GM18868 (cell line): ENCODE results near the gene KATNAL2.

Source experiments
- ATAC-seq: cut with Tn5 transposase; IDR thresholded peaks from one replicate; pipeline ENCODE4 v1.9.1; 2021; ENCODE audit warnings: mild to moderate bottlenecking, moderate library complexity; ENCODE audit not compliant: unreplicated experiment

Gene KATNAL2, protein sequence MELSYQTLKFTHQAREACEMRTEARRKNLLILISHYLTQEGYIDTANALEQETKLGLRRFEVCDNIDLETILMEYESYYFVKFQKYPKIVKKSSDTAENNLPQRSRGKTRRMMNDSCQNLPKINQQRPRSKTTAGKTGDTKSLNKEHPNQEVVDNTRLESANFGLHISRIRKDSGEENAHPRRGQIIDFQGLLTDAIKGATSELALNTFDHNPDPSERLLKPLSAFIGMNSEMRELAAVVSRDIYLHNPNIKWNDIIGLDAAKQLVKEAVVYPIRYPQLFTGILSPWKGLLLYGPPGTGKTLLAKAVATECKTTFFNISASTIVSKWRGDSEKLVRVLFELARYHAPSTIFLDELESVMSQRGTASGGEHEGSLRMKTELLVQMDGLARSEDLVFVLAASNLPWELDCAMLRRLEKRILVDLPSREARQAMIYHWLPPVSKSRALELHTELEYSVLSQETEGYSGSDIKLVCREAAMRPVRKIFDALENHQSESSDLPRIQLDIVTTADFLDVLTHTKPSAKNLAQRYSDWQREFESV

DNA sequence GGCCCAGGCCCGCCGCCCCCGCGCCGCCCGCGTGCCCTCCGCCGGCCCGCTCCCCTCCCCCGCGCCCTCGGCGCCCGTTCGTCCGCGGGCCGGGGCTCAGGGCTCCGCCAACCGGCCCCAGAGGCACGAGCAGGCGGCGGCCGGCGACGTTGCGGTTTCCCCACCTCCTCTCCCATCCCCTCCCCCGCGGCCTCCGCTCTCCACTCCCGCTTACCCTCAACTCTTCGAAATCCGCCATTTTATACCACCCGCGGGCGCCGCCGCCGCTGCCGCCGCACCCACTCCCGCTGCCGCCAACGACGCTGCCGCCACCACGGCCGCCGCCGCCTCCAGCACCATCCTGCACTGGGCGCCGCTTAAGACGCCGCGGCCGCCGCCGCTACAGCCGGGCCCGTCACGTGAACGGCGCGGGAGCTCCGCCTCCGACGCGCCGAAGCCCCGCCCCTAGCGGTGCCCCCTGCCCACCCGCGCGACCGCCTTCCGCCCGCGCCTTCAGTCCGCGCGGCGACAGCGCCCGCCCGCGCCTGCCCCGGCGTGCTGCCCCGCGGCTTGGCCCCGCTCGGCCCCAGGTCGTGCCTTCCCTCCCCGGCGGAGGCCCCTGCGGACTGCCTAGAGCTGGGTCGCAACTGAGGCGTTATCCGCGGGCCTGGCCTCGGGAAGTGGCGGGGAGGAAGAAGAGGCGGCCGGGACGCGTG is at the start of gene KATNAL2, which contains the start of gene PIAS2:
Gene KATNAL2, plus strand, starts transcription at position 495 of the 695 bp plus-strand sequence. CDS start 29,271 bp downstream, outside the sequence.
Gene PIAS2, minus strand, starts transcription at position 400 of the 695 bp plus-strand sequence. Its CDS starts 162 bp downstream, at position 238.
- ATAC-seq, result peak; percentile 88

GRCh38 chr18:46868169-46868921 is 49.1 kb upstream of the KATNAL2 start:
- ATAC-seq, result no peak

GRCh38 chr18:46877329-46877987 is 39.9 kb upstream of the KATNAL2 start:
- no peak for ATAC-seq

DNA sequence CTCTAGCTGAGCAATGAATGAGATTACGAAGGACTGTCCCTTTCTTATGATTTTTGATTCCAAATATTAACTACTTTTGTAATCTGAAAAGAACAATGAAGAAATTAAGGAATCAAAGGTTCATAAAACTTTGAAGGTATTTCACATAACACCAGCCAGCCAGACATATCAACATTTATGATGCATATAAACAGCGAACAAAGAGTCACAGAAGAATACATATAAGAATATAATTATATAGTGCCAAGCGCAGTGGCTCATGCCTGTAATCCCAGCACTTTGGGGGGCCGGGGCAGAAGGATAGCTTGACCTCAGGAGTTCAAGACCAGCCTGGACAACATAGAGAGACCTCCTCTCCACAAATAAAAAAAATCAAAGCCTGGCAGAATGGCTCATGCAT is 34.2 kb upstream of the KATNAL2 start:
- no peak for ATAC-seq

DNA sequence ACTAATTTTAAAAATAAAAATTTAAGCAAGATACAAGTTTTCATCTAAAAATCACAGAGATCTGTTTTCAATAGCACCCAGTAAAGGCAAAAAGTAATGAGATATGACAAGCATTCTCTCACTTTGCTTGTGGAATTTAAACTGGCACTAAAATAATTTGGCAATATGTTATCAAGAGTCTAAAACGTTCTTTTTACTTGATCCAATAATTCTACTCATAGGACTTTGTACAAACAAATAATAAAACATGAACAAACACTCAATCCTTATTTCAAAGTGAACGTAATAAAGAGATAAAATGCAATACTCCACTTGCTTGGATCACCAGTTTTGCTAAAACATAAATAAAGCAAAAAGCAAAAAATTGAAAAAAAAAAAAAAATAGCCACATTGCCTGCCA is 30.5 kb upstream of the KATNAL2 start:
- ATAC-seq, result no peak

DNA sequence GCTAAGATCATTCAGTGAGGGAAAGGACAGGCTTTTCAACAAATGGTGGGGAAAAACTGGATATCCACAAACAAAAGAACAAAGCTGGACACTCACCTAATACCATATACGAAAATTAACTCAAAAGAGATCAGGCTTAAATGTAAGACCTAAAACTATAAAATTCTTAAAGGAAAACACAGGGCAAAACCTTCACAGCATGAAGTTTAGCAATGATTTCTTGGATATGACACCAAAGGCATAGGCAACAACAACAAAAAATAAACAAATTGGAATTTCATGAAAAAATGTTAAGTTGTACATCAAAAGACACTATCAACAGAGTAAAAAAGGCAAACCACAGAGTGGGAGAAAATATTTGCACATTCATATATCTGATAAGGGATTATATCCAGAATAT is 28.4 kb upstream of the KATNAL2 start:
- ATAC-seq, result no peak

DNA sequence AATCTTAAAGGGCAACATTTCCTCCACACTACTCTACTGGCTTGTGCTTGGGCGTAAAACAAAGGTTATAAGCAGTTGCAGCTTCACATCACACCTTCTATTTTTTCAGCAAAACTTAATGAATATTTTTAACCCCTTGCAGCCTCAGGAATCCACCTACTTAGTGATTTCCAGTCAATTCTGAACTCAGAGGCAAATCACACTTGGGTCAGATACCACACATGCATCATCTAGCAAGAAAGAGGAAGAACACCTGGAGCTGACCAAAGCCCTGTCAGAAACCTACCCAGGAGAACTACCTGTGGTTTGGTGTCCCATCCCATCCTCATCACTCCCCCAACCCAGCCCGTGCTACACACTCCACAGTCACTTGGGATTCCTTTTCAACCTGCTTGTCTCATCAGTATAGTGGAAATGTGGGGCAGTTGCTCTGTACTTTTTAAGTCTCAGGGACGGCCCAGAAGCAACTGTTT is 25.6 kb upstream of the KATNAL2 start:
- peak; percentile 89 for ATAC-seq

- ATAC-seq, result no peak
Observed at GRCh38 chr18:46892842-46893241, 24.6 kb upstream of the KATNAL2 start.

- ATAC-seq, result no peak
Observed at GRCh38 chr18:46893360-46893759, 24.0 kb upstream of the KATNAL2 start.

DNA sequence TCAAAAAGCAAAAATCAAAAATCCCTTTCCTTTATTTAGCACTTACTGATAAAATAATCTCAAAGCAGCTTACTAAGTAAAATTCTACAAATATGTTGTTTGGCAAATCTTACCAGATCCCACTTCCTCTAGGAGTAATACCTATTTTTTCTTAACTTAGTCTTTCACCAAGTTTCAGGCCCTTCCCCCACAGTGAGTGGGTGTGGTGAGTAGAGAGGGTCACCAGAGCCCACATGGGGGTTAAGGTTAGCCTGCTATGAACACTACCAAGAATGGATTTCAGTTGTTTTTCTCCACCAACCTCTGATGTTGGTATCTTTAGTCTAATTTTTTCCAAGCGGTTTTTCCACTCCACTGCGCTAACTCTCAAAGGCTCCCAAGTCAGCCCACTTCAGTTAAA is 23.3 kb upstream of the KATNAL2 start:
- ATAC-seq, result no peak

DNA sequence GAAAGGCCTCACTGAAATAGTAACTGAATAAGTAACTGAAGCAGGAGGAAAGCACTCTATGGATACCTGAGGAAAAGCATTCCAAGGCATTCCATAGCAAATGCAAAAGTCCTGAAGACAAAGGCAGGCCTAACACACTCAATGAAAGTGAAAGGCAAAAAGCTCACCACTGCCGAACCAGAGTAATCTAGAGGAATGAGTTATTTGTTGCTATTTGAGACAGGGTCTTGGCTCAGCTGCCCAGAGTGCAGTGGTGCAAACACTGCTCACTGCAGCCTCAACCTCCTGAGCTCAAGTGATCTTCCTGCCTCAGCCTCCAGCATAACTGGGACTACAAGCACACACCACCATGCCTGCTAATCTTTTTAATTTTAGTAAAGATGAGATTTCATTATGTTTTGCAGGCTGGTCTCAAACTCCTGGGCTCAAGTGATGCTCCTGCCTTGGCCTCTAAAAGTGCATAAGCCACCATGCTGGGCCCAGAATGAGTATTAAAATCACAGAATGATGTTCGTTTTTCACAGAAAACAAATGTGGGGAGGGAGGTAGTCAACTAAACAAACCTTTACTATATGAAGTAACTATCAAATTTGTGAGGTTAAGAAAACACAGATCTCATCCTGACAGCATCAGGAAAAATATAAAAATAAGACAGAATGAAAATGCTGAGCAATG is 18.0 kb upstream of the KATNAL2 start:
- ATAC-seq, result peak; percentile 94

DNA sequence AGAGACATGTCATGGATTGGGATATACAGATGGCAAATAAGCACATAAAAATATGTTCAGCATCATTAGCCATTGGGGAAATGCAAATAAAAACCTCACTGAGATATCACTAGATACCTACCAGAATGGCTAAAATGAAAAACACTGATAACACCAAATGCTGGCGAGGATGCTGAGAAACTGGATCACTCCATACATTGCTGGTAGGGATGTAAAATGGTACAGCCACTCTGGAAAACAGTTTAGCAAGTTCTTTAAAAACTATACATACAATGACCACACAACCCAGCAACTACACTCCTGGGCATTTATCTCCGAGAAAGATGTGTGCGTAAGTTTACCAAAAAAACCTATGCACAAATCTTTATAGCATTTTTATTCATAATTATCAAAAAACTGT is 14.0 kb upstream of the KATNAL2 start:
- no peak for ATAC-seq

DNA sequence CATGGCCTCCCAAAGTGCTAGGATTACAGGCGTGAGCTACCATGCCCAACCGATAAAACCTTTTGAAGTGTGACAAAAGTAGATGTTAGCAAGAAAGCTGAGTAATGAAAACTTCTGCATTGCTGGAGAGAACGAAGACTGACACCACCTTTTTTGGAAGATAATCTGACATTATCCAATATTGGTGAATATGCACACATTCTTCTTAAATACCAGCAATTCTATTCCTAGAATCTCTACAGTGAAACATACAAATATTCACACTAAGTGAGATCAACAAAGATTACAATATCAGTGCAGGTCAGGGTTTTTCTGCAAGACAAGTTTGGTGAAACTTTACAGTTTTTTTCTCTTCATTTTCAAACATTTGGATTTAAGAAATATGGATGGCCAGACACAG is 7.9 kb upstream of the KATNAL2 start:
- no peak for ATAC-seq

DNA sequence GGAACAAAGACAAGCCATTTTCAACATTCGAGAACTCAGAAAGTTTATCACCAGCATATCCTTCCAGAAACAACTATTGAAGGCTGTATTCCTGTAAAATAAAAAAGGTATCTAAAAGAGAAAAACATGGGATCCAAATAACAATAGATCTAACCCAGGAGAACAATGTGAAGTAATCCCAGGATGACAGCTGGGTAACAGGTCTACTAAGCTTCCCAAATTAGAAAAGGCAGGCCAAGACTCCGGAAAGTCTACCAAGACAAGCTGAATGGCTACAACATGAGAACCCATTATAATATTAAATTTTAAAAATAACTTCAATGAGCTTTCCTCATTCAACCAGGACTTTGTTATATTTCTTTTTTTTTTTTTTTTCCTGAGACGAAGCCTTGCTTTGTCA is 6.5 kb upstream of the KATNAL2 start:
- no peak for ATAC-seq

DNA sequence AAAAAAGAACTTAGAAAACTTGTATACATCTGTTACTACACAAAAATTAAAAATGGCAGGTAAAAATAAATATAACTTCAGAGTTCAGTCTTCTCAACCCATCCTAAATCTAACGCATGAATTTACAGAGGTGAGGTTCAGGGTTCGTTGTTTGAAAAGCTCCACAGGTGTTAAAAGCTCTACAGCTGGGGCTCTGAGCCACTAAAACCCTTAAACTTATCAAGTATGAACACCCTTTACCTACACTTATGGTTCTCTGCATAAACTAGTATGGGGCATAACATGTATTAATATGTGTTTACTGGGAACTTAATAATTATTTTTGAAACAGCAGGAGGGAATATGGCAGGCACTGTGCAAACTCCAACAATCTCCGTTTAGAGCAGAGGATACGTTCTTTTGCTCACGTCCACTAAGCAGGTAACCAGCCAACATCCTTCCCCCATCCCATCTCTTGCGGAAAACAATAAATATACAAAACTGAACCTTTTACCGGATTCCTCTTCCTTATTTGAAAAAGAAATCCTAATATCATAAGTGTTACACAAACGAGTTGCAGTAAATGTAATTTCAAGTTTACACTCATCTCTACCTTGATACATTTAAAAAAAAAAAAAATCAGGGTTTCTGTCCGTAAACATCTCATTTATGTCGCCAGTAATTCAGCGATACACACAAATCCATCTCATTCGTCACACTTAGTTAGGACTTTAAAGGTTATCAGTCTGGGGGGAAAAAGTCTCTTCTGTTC is 1.4 kb upstream of the KATNAL2 start:
- no peak for ATAC-seq

GRCh38 chr18:46916551-46917107 is 773 bp upstream of the KATNAL2 start:
- ATAC-seq, result peak; percentile 27

- peak; percentile 4 for ATAC-seq
Observed at GRCh38 chr18:46917803-46918600, 600 bp downstream of the KATNAL2 start.

DNA sequence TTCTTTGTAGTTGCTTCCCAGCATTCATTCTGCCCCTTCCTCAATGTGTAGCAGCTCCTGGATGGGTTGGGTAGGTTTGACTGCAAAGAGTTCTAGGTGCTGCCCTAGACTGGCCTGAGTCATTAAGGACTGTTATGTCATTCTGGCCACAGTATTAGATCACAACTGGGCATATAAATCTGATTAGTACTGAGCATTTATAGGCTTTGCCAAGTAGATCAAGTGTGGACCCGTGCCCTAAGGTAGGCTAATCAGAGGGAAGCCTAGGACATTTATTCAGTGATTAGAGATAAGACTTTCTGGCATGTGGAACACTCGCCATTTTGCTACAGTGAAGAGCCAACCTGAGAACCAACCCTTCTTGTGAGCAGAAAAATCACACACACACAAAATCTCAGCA is 2.7 kb downstream of the KATNAL2 start:
- ATAC-seq, result no peak
